Brain microvascular endothelial cell (primary cell): ENCODE results near the gene ALPG.

Experiments
- DNase-seq: peaks from one replicate; pipeline ENCODE4 v3.0.0-alpha.2; 2020
- H3K27ac ChIP-seq: fragments of 250-450 bp; sonication (Bioruptor Pico); 2 replicates; pipeline ENCODE4 v1.5.1; 2020; ENCODE audit warnings: mild to moderate bottlenecking, moderate library complexity
- H3K27me3 ChIP-seq: fragments of 250-450 bp; sonication (Bioruptor Pico); replicated peaks from 2 replicates; pipeline ENCODE4 v1.5.1; 2020; ENCODE audit warnings: mild to moderate bottlenecking
- H3K36me3 ChIP-seq: fragments of 250-450 bp; sonication (Bioruptor Pico); replicated peaks from 2 replicates; pipeline ENCODE4 v1.5.1; 2020; ENCODE audit warnings: mild to moderate bottlenecking
- H3K4me3 ChIP-seq: 2 replicates; pipeline ENCODE4 v1.5.1; 2011; ENCODE audit warnings: low read depth, mild to moderate bottlenecking, control low read depth, low read length, moderate library complexity
- in situ Hi-C: cut with HindIII; loops from 2 replicates; pipeline ENCODE4 v1.10.0; 2017; ENCODE audit warnings: low sequenced_read_pairs, low pct_ligation_motif_present
- TF ChIP-seq, protein P1 (sequence below): IDR thresholded peaks from 2 replicates; pipeline ENCODE4 v1.5.1; 2011; ENCODE audit warnings: low read depth, mild to moderate bottlenecking, moderate library complexity, low read length, control low read depth, inconsistent platforms; ENCODE audit errors: missing control alignments

The ALPG gene

DNA sequence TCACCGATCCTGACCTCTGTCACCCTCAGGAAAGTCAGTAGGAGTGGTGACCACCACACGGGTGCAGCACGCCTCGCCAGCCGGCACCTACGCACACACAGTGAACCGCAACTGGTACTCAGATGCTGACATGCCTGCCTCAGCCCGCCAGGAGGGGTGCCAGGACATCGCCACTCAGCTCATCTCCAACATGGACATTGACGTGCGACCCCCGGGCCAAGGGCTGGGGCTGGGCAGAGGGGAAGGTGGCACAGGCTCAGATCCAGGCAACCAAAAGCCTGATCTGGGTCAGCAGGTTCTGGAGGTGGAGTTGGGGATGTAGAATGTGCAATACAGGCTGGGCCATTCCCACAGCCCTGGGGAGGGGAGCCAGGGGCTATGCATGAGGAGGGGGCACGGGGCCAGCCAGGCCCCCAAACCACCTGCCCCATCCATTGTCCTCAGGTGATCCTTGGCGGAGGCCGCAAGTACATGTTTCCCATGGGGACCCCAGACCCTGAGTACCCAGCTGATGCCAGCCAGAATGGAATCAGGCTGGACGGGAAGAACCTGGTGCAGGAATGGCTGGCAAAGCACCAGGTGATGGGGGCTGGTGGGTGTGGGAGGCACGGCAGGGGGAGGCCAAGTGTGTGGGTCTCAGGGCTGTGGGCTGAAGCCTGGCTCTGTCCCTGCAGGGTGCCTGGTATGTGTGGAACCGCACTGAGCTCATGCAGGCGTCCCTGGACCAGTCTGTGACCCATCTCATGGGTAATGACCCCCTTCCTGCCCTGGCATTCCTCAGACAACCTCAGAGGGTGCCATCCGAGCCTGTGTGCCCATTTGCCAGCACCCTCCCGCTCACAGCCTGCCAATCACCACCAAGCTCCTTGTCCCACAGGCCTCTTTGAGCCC is 50.7 kb downstream of the ALPG start:
- no peak for DNase-seq
- H3K36me3 ChIP-seq = no peaks in the 10 kb centered on the region
- H3K27ac ChIP-seq = no peak overlapping the region
- TF ChIP-seq, protein P1, sequence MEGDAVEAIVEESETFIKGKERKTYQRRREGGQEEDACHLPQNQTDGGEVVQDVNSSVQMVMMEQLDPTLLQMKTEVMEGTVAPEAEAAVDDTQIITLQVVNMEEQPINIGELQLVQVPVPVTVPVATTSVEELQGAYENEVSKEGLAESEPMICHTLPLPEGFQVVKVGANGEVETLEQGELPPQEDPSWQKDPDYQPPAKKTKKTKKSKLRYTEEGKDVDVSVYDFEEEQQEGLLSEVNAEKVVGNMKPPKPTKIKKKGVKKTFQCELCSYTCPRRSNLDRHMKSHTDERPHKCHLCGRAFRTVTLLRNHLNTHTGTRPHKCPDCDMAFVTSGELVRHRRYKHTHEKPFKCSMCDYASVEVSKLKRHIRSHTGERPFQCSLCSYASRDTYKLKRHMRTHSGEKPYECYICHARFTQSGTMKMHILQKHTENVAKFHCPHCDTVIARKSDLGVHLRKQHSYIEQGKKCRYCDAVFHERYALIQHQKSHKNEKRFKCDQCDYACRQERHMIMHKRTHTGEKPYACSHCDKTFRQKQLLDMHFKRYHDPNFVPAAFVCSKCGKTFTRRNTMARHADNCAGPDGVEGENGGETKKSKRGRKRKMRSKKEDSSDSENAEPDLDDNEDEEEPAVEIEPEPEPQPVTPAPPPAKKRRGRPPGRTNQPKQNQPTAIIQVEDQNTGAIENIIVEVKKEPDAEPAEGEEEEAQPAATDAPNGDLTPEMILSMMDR = no peak
- no peak overlapping the region for H3K4me3 ChIP-seq
- in situ Hi-C loops = no loop called here
- peaks cover 58% of the 10 kb centered on the region for H3K27me3 ChIP-seq

GRCh38 chr2:232458051-232458660 is 51.5 kb downstream of the ALPG start:
- TF ChIP-seq, protein P1 = no peak
- Histone ChIP-seq H3K4me3 (no peak overlapping the region), H3K36me3 (no peaks in the 10 kb centered on the region), H3K27ac (no peak overlapping the region), H3K27me3 (peaks cover 57% of the 10 kb centered on the region)
- in situ Hi-C loops = no loop called here
- no peak for DNase-seq

GRCh38 chr2:232458661-232459418 is 52.2 kb downstream of the ALPG start:
- TF ChIP-seq, protein P1 = no peak
- in situ Hi-C loops = no loop called here

DNA sequence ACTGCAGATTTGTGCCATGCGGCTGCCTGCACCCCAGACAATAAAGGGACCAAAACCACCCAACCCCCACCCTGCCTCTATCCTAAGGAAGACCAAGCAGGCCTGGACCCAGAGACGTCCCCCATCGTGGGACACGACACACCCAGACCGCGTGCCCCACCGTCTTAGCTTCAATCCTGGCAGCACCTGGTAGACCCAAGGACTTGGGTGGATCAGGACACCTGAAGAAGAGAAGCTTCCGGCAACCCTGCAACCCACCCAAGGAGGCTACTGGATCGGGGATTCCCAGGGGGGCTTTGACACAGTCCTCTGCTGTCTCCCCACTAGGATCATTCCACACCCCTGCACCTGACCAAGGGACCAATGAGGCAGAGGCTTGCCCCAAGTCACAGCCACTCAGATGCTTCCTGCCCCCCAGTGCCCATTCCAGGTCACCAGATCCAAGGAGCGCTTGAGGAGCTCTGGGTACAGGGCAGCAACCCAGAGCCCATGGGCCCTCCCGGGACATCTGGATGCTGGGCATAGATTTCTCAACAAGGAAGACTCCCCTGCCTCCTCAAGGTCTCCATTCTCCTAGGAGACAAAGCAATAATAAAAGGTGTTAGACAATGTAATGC is 52.9 kb downstream of the ALPG start:
- no peak for DNase-seq
- peaks cover 55% of the 10 kb centered on the region for H3K27me3 ChIP-seq
- in situ Hi-C loops = no loop called here
- TF ChIP-seq, protein P1 = no peak
- H3K36me3 ChIP-seq = no peaks in the 10 kb centered on the region
- H3K27ac ChIP-seq = no peak overlapping the region
- H3K4me3 ChIP-seq = no peak overlapping the region

More at GRCh38 chr2:232458661-232459418, 52.2 kb downstream of the ALPG start:
- Histone ChIP-seq H3K36me3 (no peaks in the 10 kb centered on the region), H3K27ac (no peak overlapping the region), H3K27me3 (peaks cover 57% of the 10 kb centered on the region), H3K4me3 (no peak overlapping the region)
- no peak for DNase-seq

DNA sequence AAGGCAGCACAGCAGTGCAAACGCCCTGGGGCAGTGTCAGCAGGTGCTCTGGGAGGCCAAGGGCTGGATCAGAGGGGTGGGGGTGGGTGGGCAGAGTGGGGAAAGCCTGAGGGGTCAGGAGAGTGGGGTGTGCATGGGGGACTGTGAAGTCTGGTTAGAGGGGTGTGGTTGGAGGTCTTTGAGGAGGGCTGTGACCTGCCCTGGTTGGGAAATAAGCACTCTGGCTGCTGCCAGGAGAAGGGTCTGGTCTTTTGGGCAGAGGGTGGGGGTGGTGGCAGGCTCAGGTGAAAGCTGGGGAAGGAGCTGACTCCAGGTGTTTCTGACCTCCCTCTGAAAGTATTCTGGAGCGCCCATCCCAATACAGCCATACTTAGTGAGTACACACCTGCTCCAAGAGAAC is 53.5 kb downstream of the ALPG start:
- no peaks in the 10 kb centered on the region for H3K36me3 ChIP-seq
- peaks cover 50% of the 10 kb centered on the region for H3K27me3 ChIP-seq
- no peak overlapping the region for H3K4me3 ChIP-seq
- TF ChIP-seq, protein P1 = no peak
- no peak for DNase-seq
- in situ Hi-C loops = no loop called here
- no peak overlapping the region for H3K27ac ChIP-seq
